Measurements from ENCODE around the gene NTN1. TPM values are rescaled to one million over a fixed set of nuclear protein-coding genes. Genes with fewer than 3 reads are reported as not detected.
A peak's percentile ranks its signal among the peaks of the same experiment; 100 is the strongest.

Gene NTN1
- total and polyA plus RNA-seq, 2 of the 13 experiments (the other 11 are each of a cell fraction or from before 2014, with no cell fraction given), result 0.04 to 0.05 TPM

DNA sequence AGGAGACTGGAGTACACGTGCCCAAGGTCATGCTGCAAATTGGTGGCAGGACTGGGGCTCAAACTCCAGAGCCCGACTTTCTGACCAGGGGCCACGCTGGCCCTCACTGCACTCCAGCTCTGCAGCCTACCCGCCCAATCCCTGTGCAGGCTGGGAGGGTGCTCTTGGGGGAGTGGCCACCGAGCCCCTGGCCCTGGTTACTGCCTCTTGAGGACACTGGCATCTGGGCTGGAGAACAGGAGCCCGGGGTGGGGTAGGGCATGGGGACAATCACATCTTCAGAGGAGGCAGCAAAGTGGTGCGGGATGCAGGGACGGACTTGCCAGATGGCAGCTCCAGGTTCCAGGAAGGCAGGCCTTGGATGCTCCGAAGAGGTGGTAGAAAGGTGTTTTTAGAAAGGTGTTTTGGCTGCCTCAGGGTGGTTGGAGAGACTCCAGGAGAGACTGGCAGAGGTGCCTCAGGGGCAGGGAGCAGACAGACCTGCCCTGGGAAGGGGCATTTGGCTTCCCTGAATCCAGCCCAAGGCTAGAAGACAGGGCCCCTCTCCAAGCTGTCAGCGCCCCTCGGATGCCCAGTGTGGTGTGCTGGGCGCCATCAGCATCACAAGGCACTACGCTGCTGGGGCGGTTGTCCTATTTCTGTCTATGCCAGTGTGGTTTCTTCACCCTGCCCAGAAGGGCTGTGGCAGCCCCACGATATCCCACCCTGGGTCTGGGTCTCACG, 220.6 kb downstream of the NTN1 start (continued):
- TF ChIP-seq, protein P1, sequence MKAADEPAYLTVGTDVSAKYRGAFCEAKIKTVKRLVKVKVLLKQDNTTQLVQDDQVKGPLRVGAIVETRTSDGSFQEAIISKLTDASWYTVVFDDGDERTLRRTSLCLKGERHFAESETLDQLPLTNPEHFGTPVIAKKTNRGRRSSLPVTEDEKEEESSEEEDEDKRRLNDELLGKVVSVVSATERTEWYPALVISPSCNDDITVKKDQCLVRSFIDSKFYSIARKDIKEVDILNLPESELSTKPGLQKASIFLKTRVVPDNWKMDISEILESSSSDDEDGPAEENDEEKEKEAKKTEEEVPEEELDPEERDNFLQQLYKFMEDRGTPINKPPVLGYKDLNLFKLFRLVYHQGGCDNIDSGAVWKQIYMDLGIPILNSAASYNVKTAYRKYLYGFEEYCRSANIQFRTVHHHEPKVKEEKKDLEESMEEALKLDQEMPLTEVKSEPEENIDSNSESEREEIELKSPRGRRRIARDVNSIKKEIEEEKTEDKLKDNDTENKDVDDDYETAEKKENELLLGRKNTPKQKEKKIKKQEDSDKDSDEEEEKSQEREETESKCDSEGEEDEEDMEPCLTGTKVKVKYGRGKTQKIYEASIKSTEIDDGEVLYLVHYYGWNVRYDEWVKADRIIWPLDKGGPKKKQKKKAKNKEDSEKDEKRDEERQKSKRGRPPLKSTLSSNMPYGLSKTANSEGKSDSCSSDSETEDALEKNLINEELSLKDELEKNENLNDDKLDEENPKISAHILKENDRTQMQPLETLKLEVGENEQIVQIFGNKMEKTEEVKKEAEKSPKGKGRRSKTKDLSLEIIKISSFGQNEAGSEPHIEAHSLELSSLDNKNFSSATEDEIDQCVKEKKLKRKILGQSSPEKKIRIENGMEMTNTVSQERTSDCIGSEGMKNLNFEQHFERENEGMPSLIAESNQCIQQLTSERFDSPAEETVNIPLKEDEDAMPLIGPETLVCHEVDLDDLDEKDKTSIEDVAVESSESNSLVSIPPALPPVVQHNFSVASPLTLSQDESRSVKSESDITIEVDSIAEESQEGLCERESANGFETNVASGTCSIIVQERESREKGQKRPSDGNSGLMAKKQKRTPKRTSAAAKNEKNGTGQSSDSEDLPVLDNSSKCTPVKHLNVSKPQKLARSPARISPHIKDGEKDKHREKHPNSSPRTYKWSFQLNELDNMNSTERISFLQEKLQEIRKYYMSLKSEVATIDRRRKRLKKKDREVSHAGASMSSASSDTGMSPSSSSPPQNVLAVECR (CRISPR knock-in tag; IDR thresholded peaks at IDR 0.05; ENCODE audit: borderline replicate concordance), result no peak
- no peak for TF ChIP-seq CBFB (CRISPR knock-in tag; IDR thresholded peaks at IDR 0.05)

DNA sequence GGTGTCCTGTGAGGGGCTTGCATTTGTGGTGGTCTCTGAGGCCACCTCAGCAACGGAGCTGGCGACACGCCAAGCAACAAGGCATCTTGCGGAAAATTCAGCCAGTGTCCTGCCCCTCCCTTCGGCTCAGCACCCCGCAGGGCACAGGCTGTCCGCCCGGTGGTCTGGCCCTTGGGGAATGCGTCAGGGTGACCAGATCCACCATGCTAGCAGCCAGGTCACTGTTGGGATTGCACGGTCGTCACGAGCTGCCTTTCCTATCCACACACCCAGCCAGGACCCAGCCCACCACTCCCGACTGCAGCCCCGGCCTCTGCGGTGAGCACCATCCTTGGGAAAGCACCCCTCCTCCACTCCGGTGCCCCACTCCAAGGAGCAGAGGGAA, 221.2 kb downstream of the NTN1 start:
- H3K4me1 ChIP-seq (ENCODE audit: insufficient read depth, low read length), result peaks cover 37% of the 10 kb centered on the region
- BruUV-seq (replicated peaks), result no TSS peak
- CTCF ChIA-PET (ENCODE audit: low intra/inter-chr PET ratio, low total read pairs), result no interaction called here
- no peaks in the 10 kb centered on the region for H4K20me1 ChIP-seq (ENCODE audit: insufficient read depth, low read length)
- no peak overlapping the region for H3K4me3 ChIP-seq (replicated peaks in 1 of 3; ENCODE audit: insufficient read depth in 1 of 3, low read depth in 2 of 3, low read length in 3 of 3)
- no peak overlapping the region for H3K27ac ChIP-seq (ENCODE audit: extremely low read length, insufficient read depth, low read length)
- TF ChIP-seq ZNF790 (CRISPR knock-in tag; IDR thresholded peaks at IDR 0.05; ENCODE audit: borderline replicate concordance) (no peak), LCORL (IDR thresholded peaks at IDR 0.05) (0 out of 2 replicates have a peak, but pooled peaks have one; percentile 12), LCORL (CRISPR knock-in tag; IDR thresholded peaks at IDR 0.05) (no peak), ATF1 (CRISPR knock-in tag; IDR thresholded peaks at IDR 0.05) (no peak), ZNF329 (CRISPR knock-in tag; IDR thresholded peaks at IDR 0.05; ENCODE audit: low read depth) (no peak)
- TF ChIP-seq, protein P2, sequence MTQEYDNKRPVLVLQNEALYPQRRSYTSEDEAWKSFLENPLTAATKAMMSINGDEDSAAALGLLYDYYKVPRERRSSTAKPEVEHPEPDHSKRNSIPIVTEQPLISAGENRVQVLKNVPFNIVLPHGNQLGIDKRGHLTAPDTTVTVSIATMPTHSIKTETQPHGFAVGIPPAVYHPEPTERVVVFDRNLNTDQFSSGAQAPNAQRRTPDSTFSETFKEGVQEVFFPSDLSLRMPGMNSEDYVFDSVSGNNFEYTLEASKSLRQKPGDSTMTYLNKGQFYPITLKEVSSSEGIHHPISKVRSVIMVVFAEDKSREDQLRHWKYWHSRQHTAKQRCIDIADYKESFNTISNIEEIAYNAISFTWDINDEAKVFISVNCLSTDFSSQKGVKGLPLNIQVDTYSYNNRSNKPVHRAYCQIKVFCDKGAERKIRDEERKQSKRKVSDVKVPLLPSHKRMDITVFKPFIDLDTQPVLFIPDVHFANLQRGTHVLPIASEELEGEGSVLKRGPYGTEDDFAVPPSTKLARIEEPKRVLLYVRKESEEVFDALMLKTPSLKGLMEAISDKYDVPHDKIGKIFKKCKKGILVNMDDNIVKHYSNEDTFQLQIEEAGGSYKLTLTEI (CRISPR knock-in tag; conservative IDR thresholded peaks at IDR 0.05), result no peak
- intact Hi-C loops (cut with micrococcal nuclease; ENCODE audit: unreplicated experiment), result no loop called here
- 100% methylated on average over 4 of the region's 16 CpGs for WGBS (ENCODE audit: low lambda C conversion rate)
- in situ Hi-C loops (cut with HindIII; ENCODE audit: extremely low pct_ligation_motif_present, low pct_unique_long_range_greater_than_20kb), result no loop called here
- H3K4me2 ChIP-seq (ENCODE audit: low read depth, low read length), result no peak overlapping the region
- no peak overlapping the region for H3K9ac ChIP-seq (ENCODE audit: insufficient read depth, low read depth, low read length)
- POLR2A ChIA-PET, result no interaction called here
- no peak overlapping the region for H2AFZ ChIP-seq (ENCODE audit: low read length)
- FAIRE-seq (no peak), DNase-seq (ENCODE audit: low spot score) (no peak), ATAC-seq (no peak)
- no peaks in the 10 kb centered on the region for H3K79me2 ChIP-seq (ENCODE audit: insufficient read depth, low read length)
- no peaks in the 10 kb centered on the region for H3K27me3 ChIP-seq (ENCODE audit: control insufficient read depth in 1 of 2, insufficient read depth in 2 of 2, low read length in 2 of 2)
- H3K36me3 ChIP-seq (replicated peaks in 1 of 2; ENCODE audit: control insufficient read depth in 1 of 2, insufficient read depth in 2 of 2, low read length in 2 of 2), result no peaks in the 10 kb centered on the region
- H3K9me3 ChIP-seq (ENCODE audit: low read length), result no peaks in the 10 kb centered on the region

Data from HepG2 (cell line).